ENCODE results near the gene SKI. TPM values are rescaled to one million over a fixed set of nuclear protein-coding genes. Genes with fewer than 3 reads are reported as not detected.

The SKI gene
- total and polyA plus RNA-seq, 12 donors = 4.8 to 53.6 (median 34.7) TPM

- Histone ChIP-seq H3K9me3 (replicated peaks in 1 of 3) (no peaks in the 10 kb centered on the region), H3K4me1 (replicated peaks in 1 of 2) (peaks cover 6 to 28% of the 10 kb centered on the region in 2 donors), H3K27me3 (no peaks in the 10 kb centered on the region), H3K36me3 (replicated peaks in 1 of 2) (peaks cover 0 to 55% of the 10 kb centered on the region in 2 donors), H3K27ac (no peak overlapping the region), H3K4me3 (no peak overlapping the region)
- DNase-seq = no peak
- TF ChIP-seq CTCF (IDR thresholded peaks at IDR 0.05) (no peak), POLR2A (IDR thresholded peaks at IDR 0.05) (no peak)
- intact Hi-C loops (cut with DNase I) = no loop called here
- 92 to 96% (median 94%) methylated on average over 5 to 20 of the region's 20 CpGs for WGBS, 4 donors
Observed at GRCh38 chr1:2308844-2309243, 80.7 kb downstream of the SKI start.

GRCh38 chr1:2310332-2311183, 82.4 kb downstream of the SKI start:
- peaks cover 0 to 38% of the 10 kb centered on the region in 2 donors for H3K36me3 ChIP-seq (replicated peaks in 1 of 2)
- TF ChIP-seq CTCF (IDR thresholded peaks at IDR 0.05) = no peak
- peak in 6 of 7 donors; percentile 66 to 79 (median 73) for DNase-seq
- no peaks in the 10 kb centered on the region for H3K27me3 ChIP-seq
- intact Hi-C loops (cut with DNase I) = loop anchor here in 1 of 2 donors (5.0 kb wide), 1 partner anchor 78 kb away; no protein-coding TSS in a partner anchor
- H3K27ac ChIP-seq = peak overlapping the region in 3 of 5 donors; percentile 13 to 90 (median 52)
- H3K4me3 ChIP-seq = no peak overlapping the region
- H3K9me3 ChIP-seq (replicated peaks in 1 of 3) = no peaks in the 10 kb centered on the region
- WGBS, 4 donors = 29 to 52% (median 49%) methylated on average over 16 to 28 of the region's 28 CpGs; no CpG with 5 or more reads in 1 of the 4 donors
- peaks cover 11 to 43% of the 10 kb centered on the region in 2 donors for H3K4me1 ChIP-seq (replicated peaks in 1 of 2)

GRCh38 chr1:2311184-2312032, 83.3 kb downstream of the SKI start:
- peak in 2 of 6 experiments; percentile 27 to 30 for TF ChIP-seq CTCF (IDR thresholded peaks at IDR 0.05)
- no peak for TF ChIP-seq POLR2A (IDR thresholded peaks at IDR 0.05)
- Histone ChIP-seq H3K4me3 (no peak overlapping the region), H3K27me3 (no peaks in the 10 kb centered on the region), H3K27ac (peak overlapping the region in 3 of 5 donors; percentile 13 to 90 (median 52)), H3K9me3 (replicated peaks in 1 of 3) (no peaks in the 10 kb centered on the region), H3K36me3 (replicated peaks in 1 of 2) (peaks cover 0 to 30% of the 10 kb centered on the region in 2 donors), H3K4me1 (replicated peaks in 1 of 2) (peaks cover 11 to 45% of the 10 kb centered on the region in 2 donors)
- intact Hi-C loops (cut with DNase I) = loop anchor here in 1 of 2 donors (5.0 kb wide), 1 partner anchor 79 kb away; no protein-coding TSS in a partner anchor
- peak in 1 of 7 donors; percentile 49 for DNase-seq
- WGBS, 4 donors = 53 to 80% (median 60%) methylated on average over 7 to 21 of the region's 21 CpGs

- Histone ChIP-seq H3K27me3 (no peaks in the 10 kb centered on the region), H3K36me3 (replicated peaks in 1 of 2) (peaks cover 0 to 22% of the 10 kb centered on the region in 2 donors), H3K4me1 (replicated peaks in 1 of 2) (peaks cover 11 to 45% of the 10 kb centered on the region in 2 donors), H3K27ac (peak overlapping the region in 2 of 5 donors; percentile 38 to 90), H3K4me3 (no peak overlapping the region), H3K9me3 (replicated peaks in 1 of 3) (no peaks in the 10 kb centered on the region)
- DNase-seq = no peak
- TF ChIP-seq POLR2A (IDR thresholded peaks at IDR 0.05) (no peak), CTCF (IDR thresholded peaks at IDR 0.05) (no peak)
- intact Hi-C loops (cut with DNase I) = loop anchor here in 1 of 2 donors (5.0 kb wide), 1 partner anchor 80 kb away; no protein-coding TSS in a partner anchor
- 64 to 85% (median 73%) methylated on average over 4 to 10 of the region's 10 CpGs; no CpG with 5 or more reads in 1 of the 4 donors for WGBS, 4 donors
Observed at GRCh38 chr1:2312160-2312514, 84.0 kb downstream of the SKI start.
